ENCODE measurements around the gene IGFALS. TPM values are rescaled to one million over a fixed set of nuclear protein-coding genes. Genes with fewer than 3 reads are reported as not detected.
A peak's percentile ranks its signal among the peaks of the same experiment; 100 is the strongest.

IGFALS gene
- total and polyA plus RNA-seq, 2 of the 4 experiments (the other 2 are of a cell fraction) = not detected

DNA sequence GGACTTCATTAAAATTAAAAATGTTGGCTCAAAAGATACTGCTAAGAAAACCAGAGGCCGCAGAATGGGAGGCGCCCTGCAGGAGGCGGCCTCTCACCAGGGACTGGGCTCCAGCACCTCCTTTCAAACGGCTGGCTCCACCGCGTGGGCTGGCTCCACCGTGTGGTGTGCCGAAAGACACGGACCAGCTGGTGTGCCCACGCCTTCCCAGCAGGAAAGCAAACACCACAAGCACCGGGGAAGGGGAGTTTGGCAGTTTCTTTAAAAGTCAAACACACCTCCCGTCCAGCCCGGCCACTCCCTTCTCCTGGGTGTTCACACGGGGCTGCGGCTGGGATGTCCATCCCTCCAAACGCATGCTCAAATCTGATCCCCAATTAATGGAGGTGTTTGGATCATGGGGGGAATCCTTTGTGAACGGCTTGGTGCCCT lies 19.2 kb upstream of the IGFALS start:
- POLR2A ChIA-PET (ENCODE audit: unreplicated experiment) = no interaction called here
- Histone ChIP-seq H3K36me3 (ENCODE audit: control insufficient read depth, insufficient read depth, low read length) (peaks cover 23% of the 10 kb centered on the region; the same call in 1 of the 2 replicates), H3K4ac (ENCODE audit: low read depth, low read length) (peak overlapping the region; percentile 9; the same call in 1 of the 2 replicates), H2BK120ac (ENCODE audit: low read depth, low read length) (no peak overlapping the region), H3K79me1 (ENCODE audit: low read depth in 1 of 2, low read length in 2 of 2) (0 out of 4 replicates have a peak, but pooled peaks cover 0 to 2% of the 10 kb centered on the region in 2 experiments), H3K27me3 (ENCODE audit: control insufficient read depth, insufficient read depth, low read length) (no peaks in the 10 kb centered on the region), H3K18ac (ENCODE audit: low read depth, low read length) (no peak overlapping the region), H3K4me1 (ENCODE audit: control insufficient read depth, insufficient read depth, low read length) (peaks cover 4% of the 10 kb centered on the region; the same call in 1 of the 2 replicates), H4K8ac (ENCODE audit: low read depth in 2 of 2, low read length in 2 of 2) (peak overlapping the region in 1 of 2 experiments; percentile 8; a peak in 1 of 4 replicates), H2AFZ (replicated peaks; ENCODE audit: low read length, poor library complexity) (peak overlapping the region; percentile 84), H2BK5ac (ENCODE audit: low read depth, low read length, poor library complexity, severe bottlenecking) (no peak overlapping the region), H3K9ac (ENCODE audit: low read depth, low read length) (no peak overlapping the region), H2AK5ac (ENCODE audit: low read depth, low read length) (0 out of 2 replicates have a peak overlapping the region, but pooled peaks have one; percentile 3), H3K23ac (ENCODE audit: low read depth, low read length) (no peak overlapping the region), H2BK15ac (ENCODE audit: low read depth, low read length) (no peak overlapping the region), H3K4me2 (ENCODE audit: low read depth, low read length) (peak overlapping the region; percentile 65), H2BK20ac (ENCODE audit: low read depth, low read length) (no peak overlapping the region), H4K5ac (ENCODE audit: low read depth, low read length) (no peak overlapping the region), H2AK9ac (replicated peaks; ENCODE audit: low read depth, low read length, poor library complexity) (peak overlapping the region; percentile 25), H4K91ac (ENCODE audit: insufficient read depth, low read depth, low read length) (no peak overlapping the region), H3K56ac (ENCODE audit: extremely low read depth, insufficient read depth, low read length) (no peak overlapping the region), H3K4me3 (ENCODE audit: insufficient read depth, low read depth, low read length) (no peak overlapping the region), H3K9me1 (ENCODE audit: insufficient read depth, low read length) (peaks cover 2% of the 10 kb centered on the region; the same call in 1 of the 2 replicates), H4K20me1 (ENCODE audit: insufficient read depth, low read length) (no peaks in the 10 kb centered on the region), H3K27ac (ENCODE audit: insufficient read depth, low read length) (peak overlapping the region; percentile 19; the same call in 1 of the 2 replicates), H3K14ac (replicated peaks; ENCODE audit: low read depth, low read length) (no peak overlapping the region), H3K9me3 (ENCODE audit: control insufficient read depth, insufficient read depth, low read length) (no peaks in the 10 kb centered on the region)
- CTCF ChIA-PET = interaction anchor here (0.7 to 0.8 kb wide), 2 partner anchors 130 to 152 kb away, joined by 3 to 4 read pairs; partner anchors contain the start of genes MSRB1 and RPS2
- dilution Hi-C loops (cut with HindIII; ENCODE audit: low sequenced_read_pairs, unreplicated experiment) (no loop called here), in situ Hi-C loops (cut with MboI; ENCODE audit: low sequenced_read_pairs) (no loop called here), intact Hi-C loops (cut with micrococcal nuclease) (loop anchor here (1.0 kb wide), 1 partner anchor 117 kb away; no protein-coding TSS in a partner anchor)
- WGBS, 2 experiments (ENCODE audit: extremely low coverage in 2 of 2, insufficient read length in 1 of 2) = no CpG with 5 or more reads among the region's 17 CpGs
- ATAC-seq (ENCODE audit: low read depth) (peak; percentile 100), DNase-seq (peak; percentile 85)
- BruUV-seq (replicated peaks) = no TSS peak
- TF ChIP-seq, protein P1, sequence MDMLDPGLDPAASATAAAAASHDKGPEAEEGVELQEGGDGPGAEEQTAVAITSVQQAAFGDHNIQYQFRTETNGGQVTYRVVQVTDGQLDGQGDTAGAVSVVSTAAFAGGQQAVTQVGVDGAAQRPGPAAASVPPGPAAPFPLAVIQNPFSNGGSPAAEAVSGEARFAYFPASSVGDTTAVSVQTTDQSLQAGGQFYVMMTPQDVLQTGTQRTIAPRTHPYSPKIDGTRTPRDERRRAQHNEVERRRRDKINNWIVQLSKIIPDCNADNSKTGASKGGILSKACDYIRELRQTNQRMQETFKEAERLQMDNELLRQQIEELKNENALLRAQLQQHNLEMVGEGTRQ (IDR thresholded peaks at IDR 0.05; ENCODE audit: low read depth, low read length) = peak; percentile 37; the same call in 1 of the 2 replicates
- TF ChIP-seq POLR2A (IDR thresholded peaks at IDR 0.05; ENCODE audit: low read depth, low read length) (no peak), MAFK (IDR thresholded peaks at IDR 0.05; ENCODE audit: low read depth, low read length) (no peak), BHLHE40 (IDR thresholded peaks at IDR 0.05; ENCODE audit: low read depth, low read length) (peak; percentile 32; the same call in 1 of the 2 replicates), MAZ (IDR thresholded peaks at IDR 0.05; ENCODE audit: borderline replicate concordance, low read depth, low read length) (peak; percentile 30; the same call in 1 of the 2 replicates), MXI1 (IDR thresholded peaks at IDR 0.05; ENCODE audit: borderline replicate concordance, low read depth, low read length) (peak; percentile 96), RAD21 (IDR thresholded peaks at IDR 0.05; ENCODE audit: low read length) (peak; percentile 70), CEBPB (IDR thresholded peaks at IDR 0.05; ENCODE audit: low read depth, low read length) (no peak), CHD1 (IDR thresholded peaks at IDR 0.05; ENCODE audit: low read depth, low read length) (no peak), RFX5 (IDR thresholded peaks at IDR 0.05; ENCODE audit: low read depth, low read length) (no peak), SMC3 (IDR thresholded peaks at IDR 0.05; ENCODE audit: low read depth, low read length) (peak; percentile 57), NFE2L2 (IDR thresholded peaks at IDR 0.05; ENCODE audit: low read depth, low read length) (no peak), FOS (IDR thresholded peaks at IDR 0.05; ENCODE audit: low read depth, low read length) (no peak)
- TF ChIP-seq, protein P2, sequence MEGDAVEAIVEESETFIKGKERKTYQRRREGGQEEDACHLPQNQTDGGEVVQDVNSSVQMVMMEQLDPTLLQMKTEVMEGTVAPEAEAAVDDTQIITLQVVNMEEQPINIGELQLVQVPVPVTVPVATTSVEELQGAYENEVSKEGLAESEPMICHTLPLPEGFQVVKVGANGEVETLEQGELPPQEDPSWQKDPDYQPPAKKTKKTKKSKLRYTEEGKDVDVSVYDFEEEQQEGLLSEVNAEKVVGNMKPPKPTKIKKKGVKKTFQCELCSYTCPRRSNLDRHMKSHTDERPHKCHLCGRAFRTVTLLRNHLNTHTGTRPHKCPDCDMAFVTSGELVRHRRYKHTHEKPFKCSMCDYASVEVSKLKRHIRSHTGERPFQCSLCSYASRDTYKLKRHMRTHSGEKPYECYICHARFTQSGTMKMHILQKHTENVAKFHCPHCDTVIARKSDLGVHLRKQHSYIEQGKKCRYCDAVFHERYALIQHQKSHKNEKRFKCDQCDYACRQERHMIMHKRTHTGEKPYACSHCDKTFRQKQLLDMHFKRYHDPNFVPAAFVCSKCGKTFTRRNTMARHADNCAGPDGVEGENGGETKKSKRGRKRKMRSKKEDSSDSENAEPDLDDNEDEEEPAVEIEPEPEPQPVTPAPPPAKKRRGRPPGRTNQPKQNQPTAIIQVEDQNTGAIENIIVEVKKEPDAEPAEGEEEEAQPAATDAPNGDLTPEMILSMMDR (conservative IDR thresholded peaks at IDR 0.05; ENCODE audit: low read depth, low read length) = peak; percentile 87
- TF ChIP-seq, protein P3, sequence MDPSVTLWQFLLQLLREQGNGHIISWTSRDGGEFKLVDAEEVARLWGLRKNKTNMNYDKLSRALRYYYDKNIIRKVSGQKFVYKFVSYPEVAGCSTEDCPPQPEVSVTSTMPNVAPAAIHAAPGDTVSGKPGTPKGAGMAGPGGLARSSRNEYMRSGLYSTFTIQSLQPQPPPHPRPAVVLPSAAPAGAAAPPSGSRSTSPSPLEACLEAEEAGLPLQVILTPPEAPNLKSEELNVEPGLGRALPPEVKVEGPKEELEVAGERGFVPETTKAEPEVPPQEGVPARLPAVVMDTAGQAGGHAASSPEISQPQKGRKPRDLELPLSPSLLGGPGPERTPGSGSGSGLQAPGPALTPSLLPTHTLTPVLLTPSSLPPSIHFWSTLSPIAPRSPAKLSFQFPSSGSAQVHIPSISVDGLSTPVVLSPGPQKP (IDR thresholded peaks at IDR 0.05; ENCODE audit: borderline replicate concordance, low read depth, low read length) = no peak
